Left ventricle myocardium inferior (tissue), 1 donor: ENCODE results near the gene ADCY5. TPM values are rescaled to one million over a fixed set of nuclear protein-coding genes. Genes with fewer than 3 reads are reported as not detected.

Experiments
- DNase-seq: peaks from one replicate; pipeline ENCODE4 v3.0.0-alpha.2; 2020
- H3K27ac ChIP-seq: fragments of 200-600 bp; replicated peaks from 2 replicates; pipeline ENCODE4 v1.8.0; 2021
- H3K27me3 ChIP-seq: fragments of 200-600 bp; 2 replicates; pipeline ENCODE4 v1.8.0; 2021; ENCODE audit warnings: low read depth
- H3K36me3 ChIP-seq: fragments of 200-600 bp; 2 replicates; pipeline ENCODE4 v1.8.0; 2021
- H3K4me1 ChIP-seq: fragments of 200-600 bp; 2 replicates; pipeline ENCODE4 v1.8.0; 2021
- H3K4me3 ChIP-seq: fragments of 200-600 bp; 2 replicates; pipeline ENCODE4 v1.8.0; 2021; ENCODE audit warnings: mild to moderate bottlenecking, moderate library complexity
- H3K9me3 ChIP-seq: fragments of 200-600 bp; replicated peaks from 2 replicates; pipeline ENCODE4 v1.8.0; 2021
- intact Hi-C: fragments of 100-400 bp; cut with micrococcal nuclease; formaldehyde crosslinking; loops from one replicate; pipeline ENCODE4 v1.11.0; 2022
- total RNA-seq: library from RNA; stranded (reverse); fragmentation: NEBNext Ultra II Directional; extraction: Animal tissue kit (Norgen Biotek cat#: 25700); gene quantifications from one replicate; pipeline ENCODE4 v1.2.1, GENCODE V29; 2021
- TF ChIP-seq, protein P1 (sequence below): fragments of 200-600 bp; IDR thresholded peaks from 2 replicates; pipeline ENCODE4 v1.8.0; 2021; ENCODE audit warnings: antibody characterized with exemption, mild to moderate bottlenecking, borderline replicate concordance
- donor health status: DM: no; HTN: yes; CAD: no; lungs with severe emphysema.

Gene ADCY5
- total RNA-seq, 1 donor from 2014 or later = 249 TPM

DNA sequence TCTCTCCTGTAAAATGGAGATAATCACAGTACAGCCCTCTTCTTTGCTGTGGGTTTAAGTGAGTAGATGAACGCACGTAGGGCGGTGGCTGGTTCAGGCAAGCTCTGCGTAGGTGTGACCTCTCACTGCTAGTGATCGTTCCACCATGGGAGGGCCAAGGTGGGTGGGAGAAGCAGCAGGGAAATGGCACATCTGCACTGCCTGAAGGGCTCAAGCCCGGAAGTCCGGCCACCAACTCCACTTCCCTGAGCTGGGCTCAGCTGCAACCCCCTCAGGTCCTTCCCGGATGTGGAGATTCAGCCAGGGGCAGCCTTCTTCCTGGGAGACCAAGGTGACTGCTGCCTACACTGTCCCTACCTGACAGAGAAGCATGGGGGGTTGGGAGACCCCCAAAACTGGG lies 102.9 kb downstream of the ADCY5 start:
- H3K9me3 ChIP-seq = no peaks in the 10 kb centered on the region
- peaks cover 8% of the 10 kb centered on the region for H3K27me3 ChIP-seq
- H3K4me1 ChIP-seq = peaks cover 100% of the 10 kb centered on the region
- no peak overlapping the region for H3K4me3 ChIP-seq
- H3K27ac ChIP-seq = peak overlapping the region; percentile 87
- H3K36me3 ChIP-seq = no peaks in the 10 kb centered on the region
- TF ChIP-seq, protein P1, sequence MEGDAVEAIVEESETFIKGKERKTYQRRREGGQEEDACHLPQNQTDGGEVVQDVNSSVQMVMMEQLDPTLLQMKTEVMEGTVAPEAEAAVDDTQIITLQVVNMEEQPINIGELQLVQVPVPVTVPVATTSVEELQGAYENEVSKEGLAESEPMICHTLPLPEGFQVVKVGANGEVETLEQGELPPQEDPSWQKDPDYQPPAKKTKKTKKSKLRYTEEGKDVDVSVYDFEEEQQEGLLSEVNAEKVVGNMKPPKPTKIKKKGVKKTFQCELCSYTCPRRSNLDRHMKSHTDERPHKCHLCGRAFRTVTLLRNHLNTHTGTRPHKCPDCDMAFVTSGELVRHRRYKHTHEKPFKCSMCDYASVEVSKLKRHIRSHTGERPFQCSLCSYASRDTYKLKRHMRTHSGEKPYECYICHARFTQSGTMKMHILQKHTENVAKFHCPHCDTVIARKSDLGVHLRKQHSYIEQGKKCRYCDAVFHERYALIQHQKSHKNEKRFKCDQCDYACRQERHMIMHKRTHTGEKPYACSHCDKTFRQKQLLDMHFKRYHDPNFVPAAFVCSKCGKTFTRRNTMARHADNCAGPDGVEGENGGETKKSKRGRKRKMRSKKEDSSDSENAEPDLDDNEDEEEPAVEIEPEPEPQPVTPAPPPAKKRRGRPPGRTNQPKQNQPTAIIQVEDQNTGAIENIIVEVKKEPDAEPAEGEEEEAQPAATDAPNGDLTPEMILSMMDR = no peak
- no peak for DNase-seq
- intact Hi-C loops = no loop called here

DNA sequence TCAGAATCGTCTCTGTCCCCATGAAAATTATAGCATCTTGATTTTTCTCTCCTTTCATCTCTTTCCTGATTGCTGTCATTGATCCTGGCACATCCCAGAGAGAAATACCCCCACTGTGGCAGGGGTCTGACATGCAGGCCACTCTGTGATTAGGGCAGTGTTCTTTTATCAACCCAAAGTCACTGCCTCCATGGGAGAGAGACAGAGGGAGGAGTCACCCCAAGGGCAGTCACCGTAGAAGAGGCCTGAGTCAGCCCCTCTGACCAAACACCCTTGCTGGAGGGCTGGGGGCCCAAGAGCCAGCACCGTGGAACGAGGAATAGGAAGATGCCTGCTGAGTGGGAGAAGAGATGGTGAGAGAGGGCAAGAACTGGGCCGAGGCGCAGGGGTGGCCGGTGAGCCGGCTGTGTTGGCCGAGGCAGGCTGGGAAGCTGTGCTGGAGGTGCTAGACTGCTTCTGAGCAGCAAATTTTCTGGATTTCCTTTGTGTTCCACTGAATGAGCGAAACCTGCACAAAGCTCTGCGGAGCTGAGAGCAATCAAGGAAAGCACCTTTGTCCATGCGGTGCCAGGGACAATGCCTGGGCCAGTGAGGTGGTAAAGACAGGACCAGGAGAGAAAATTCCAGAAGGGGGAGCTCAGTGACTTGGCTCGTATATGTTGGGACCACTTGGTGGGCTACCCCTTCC lies 103.8 kb downstream of the ADCY5 start:
- H3K27ac ChIP-seq = peak overlapping the region; percentile 87
- H3K36me3 ChIP-seq = no peaks in the 10 kb centered on the region
- no peak overlapping the region for H3K4me3 ChIP-seq
- H3K9me3 ChIP-seq = no peaks in the 10 kb centered on the region
- H3K27me3 ChIP-seq = peaks cover 7% of the 10 kb centered on the region
- H3K4me1 ChIP-seq = peaks cover 100% of the 10 kb centered on the region
- TF ChIP-seq, protein P1 = no peak
- DNase-seq = peak; percentile 11
- intact Hi-C loops = no loop called here

DNA sequence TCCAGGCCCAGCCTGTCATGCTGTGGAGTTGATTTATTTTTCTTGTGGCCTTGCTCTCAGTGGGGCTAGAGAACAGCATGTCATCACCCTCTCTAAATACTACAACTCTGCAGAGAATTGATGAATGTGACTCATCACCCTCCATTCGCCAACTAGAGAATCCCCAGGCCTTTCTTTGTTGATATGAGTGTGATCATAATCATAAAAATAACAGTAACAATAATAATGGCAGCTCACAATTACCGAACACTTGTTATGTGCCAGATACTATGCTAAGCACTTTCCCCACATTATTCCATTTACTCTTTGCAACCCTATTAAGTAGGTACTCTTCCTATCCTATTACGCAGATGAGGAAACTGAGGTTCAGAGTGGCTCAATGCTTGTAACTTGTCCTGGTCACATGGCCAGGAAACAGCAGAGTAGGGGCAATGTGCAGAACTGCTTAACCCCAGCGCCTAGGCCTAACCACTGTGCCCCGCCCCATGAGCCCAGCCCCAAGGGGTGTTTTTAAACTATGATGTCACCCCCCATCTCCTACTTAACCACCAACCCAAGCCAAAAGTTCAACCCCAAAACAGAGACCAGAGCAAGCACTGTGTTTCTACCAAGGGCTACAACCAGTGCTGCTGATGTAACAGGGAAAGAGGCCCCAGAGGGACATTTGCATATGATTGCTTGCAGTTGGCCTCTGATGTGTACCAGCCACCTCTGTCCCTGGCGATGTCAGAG lies 104.5 kb downstream of the ADCY5 start:
- H3K4me3 ChIP-seq = no peak overlapping the region
- intact Hi-C loops = no loop called here
- TF ChIP-seq, protein P1 = no peak
- DNase-seq = peak; percentile 10
- H3K4me1 ChIP-seq = peaks cover 100% of the 10 kb centered on the region
- no peaks in the 10 kb centered on the region for H3K27me3 ChIP-seq
- H3K9me3 ChIP-seq = no peaks in the 10 kb centered on the region
- peak overlapping the region; percentile 87 for H3K27ac ChIP-seq
- no peaks in the 10 kb centered on the region for H3K36me3 ChIP-seq

DNA sequence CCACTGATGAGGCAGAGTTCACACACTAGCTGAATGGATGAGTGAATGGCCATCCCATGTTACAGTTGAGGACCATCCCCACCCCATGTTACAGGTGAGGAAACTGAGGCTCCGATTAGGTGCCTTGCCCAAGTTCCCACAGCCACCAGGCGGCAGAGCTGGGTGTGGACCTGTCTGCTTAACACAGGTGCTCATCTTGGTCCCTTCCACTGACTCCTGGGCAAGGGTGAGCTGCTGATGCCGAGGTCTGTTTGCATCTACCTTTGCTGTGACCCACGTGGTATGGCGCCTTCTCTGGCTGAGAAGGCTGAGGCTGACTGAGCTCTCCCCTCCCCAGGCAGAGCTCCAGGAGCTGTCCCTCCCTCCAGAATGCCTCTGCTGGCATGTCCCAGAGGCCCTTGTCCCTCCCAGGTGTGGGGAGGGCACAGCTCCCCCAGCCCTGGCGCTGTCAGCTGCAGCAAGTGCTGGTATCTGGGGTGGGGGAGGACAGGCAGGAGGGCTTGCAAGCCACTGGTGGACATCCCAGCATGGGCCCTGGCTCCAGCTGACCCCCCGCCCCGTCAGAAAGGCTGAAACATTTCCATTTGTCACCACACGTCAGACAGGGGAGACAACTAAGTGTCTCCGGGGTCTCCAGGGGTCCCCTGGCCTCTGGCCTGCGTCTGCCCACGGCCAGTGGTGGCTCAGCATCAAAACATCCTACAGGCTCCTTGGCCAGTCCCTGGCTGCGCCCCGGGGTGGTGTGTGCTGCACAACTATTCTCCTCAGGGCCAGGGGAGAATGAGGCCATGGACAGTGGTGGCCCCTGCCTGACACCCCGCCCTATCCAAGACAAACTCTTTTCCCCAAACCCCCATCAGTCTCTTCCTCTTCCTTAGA lies 105.4 kb downstream of the ADCY5 start:
- no peaks in the 10 kb centered on the region for H3K27me3 ChIP-seq
- TF ChIP-seq, protein P1 = no peak
- H3K4me1 ChIP-seq = peaks cover 100% of the 10 kb centered on the region
- intact Hi-C loops = no loop called here
- DNase-seq = peak; percentile 48
- H3K27ac ChIP-seq = peak overlapping the region; percentile 87
- no peaks in the 10 kb centered on the region for H3K36me3 ChIP-seq
- H3K9me3 ChIP-seq = no peaks in the 10 kb centered on the region
- H3K4me3 ChIP-seq = no peak overlapping the region

DNA sequence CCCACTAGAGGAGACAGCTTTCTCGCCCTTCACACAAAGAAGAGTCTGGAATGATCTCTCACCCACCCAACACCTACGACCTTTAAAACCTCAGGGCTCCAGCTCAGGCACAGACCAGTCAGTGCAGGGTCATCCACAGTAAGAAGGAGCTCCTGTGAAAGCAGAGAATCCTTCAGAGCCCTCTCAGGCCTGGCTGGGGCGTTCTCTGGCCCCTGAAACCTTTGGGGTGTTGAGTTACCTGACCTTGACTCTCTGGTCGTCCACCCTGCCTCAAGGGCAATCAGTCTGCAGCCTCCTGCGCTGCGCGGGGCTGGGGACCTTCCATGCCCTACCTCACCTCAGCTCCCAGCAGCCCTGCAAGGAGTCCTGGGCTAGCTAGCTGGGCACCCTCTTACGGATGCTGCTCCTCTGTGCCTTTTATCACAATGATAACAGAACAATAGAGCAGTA lies 106.2 kb downstream of the ADCY5 start:
- Histone ChIP-seq H3K27ac (peak overlapping the region; percentile 87), H3K36me3 (no peaks in the 10 kb centered on the region)

More for the DNA sequence above, 106.2 kb downstream of the ADCY5 start:
- no peaks in the 10 kb centered on the region for H3K9me3 ChIP-seq
- TF ChIP-seq, protein P1 = no peak
- no peak overlapping the region for H3K4me3 ChIP-seq
- H3K27me3 ChIP-seq = no peaks in the 10 kb centered on the region
- peaks cover 100% of the 10 kb centered on the region for H3K4me1 ChIP-seq
- intact Hi-C loops = no loop called here
- DNase-seq = peak; percentile 12
